D721Med (cell line): ENCODE results near the gene SAFB.

Source experiments
- DNase-seq: peaks from one replicate; pipeline ENCODE4 v3.0.0; 2011; ENCODE audit warnings: low spot score; ENCODE audit not compliant: insufficient read length
- FAIRE-seq: peaks from 2 replicates; lab custom pipeline; 2011; peaks lifted over from hg19 to GRCh38; lab: Jason Lieb, UNC
- TF ChIP-seq, protein P1 (sequence below): IDR thresholded peaks from 2 replicates; pipeline ENCODE4 v1.5.1; 2012; ENCODE audit warnings: mild to moderate bottlenecking, control low read depth; ENCODE audit not compliant: insufficient read depth; ENCODE audit errors: missing control alignments

The SAFB gene

GRCh38 chr19:5609881-5610448 is 12.9 kb upstream of the SAFB start:
- DNase-seq, result no peak
- TF ChIP-seq, protein P1, sequence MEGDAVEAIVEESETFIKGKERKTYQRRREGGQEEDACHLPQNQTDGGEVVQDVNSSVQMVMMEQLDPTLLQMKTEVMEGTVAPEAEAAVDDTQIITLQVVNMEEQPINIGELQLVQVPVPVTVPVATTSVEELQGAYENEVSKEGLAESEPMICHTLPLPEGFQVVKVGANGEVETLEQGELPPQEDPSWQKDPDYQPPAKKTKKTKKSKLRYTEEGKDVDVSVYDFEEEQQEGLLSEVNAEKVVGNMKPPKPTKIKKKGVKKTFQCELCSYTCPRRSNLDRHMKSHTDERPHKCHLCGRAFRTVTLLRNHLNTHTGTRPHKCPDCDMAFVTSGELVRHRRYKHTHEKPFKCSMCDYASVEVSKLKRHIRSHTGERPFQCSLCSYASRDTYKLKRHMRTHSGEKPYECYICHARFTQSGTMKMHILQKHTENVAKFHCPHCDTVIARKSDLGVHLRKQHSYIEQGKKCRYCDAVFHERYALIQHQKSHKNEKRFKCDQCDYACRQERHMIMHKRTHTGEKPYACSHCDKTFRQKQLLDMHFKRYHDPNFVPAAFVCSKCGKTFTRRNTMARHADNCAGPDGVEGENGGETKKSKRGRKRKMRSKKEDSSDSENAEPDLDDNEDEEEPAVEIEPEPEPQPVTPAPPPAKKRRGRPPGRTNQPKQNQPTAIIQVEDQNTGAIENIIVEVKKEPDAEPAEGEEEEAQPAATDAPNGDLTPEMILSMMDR, result no peak
- no peak for FAIRE-seq

DNA sequence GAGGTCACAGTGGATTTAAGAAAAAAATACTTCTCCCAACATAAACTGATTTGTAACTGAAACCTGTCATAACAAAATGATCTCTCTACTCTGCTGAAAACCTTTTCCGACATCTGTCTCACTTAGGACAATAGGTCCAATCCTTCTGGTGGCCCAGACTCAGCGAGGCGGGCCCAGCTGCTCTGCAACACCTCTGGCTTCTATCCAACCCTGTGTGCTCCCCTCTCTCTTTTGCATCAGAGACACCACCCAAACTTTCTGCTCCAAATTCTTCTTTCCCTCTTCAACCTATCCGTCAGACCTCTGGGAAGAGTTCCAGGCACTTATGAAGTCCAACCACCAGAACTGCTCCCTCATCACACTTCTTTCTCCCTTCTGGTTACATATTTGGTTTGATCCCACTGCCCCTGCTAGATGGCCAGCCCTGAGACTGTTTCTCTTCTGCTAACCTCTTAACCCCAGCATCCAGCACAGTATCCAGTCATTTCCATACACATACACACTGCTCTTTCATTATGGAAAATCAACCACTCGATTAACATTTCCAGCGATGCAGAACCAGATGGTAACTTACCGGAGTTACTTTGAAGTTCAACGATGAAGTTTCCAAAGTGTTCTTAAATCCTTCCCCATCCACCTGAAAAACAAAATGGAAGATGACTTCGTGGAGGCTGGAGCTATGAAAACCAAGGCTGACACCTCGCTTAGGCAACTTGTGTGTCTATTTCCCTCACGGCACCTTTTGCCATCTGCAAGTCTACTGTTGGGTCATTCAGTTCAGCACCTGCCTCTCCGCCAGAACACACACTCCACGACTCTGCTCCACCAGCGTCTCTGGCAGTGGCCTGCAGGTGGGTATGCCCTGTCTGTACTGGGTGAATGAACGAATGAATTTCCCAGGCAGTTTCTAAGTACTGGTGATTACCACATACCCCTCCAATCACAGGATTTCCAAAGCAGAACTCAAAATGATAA is 9.7 kb upstream of the SAFB start:
- FAIRE-seq (no peak), DNase-seq (no peak)
- TF ChIP-seq, protein P1, result no peak

- TF ChIP-seq, protein P1, result no peak
- no peak for FAIRE-seq
- DNase-seq, result no peak
These were observed 7.0 kb upstream of the SAFB start for GRCh38 chr19:5615756-5616327.

DNA sequence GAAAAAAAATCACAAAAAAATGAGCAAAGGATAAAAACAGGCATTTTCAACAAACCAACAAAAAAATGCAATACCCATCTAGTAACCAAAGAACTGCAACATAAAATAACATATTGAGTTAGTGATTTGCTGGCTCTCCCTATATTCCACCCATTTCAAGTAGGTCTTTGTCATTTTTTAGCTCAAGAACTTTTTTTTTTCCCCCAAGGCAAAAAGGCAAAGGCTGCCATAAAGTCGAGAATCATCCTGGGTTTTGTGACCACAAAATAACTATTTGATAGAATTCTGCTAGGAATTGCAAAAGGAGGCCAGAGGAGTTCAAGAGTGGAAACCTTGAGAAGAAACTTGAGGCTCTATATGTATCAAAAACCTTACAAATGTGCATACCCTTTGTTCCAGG is 5.8 kb upstream of the SAFB start:
- no peak for FAIRE-seq
- DNase-seq, result no peak
- TF ChIP-seq, protein P1, result no peak

GRCh38 chr19:5618591-5618990 is 4.3 kb upstream of the SAFB start:
- TF ChIP-seq, protein P1, result no peak
- no peak for FAIRE-seq
- DNase-seq, result no peak

DNA sequence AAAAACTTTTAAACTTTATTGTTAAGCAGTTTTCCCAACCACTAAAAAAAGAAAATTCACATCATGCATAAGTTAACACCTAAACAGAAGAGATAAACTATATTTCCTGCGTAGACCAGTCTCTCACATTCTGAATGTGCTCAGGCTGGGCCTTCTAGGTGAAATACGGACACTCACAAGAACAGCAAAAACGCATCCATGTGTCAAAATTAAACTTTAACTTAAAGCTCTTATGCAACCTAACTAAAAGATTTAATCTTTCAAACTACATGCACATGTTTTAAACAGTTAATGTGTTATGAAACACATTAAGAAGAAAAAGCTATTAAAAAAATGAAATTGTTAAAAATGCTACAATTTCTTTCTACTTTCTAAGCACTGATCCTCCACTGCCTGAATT is 2.9 kb upstream of the SAFB start:
- FAIRE-seq, result no peak
- DNase-seq, result no peak
- TF ChIP-seq, protein P1, result no peak
